GM12892 (cell line): Measurements from ENCODE around the gene FUNDC2.

Experiments used
- POLR2A ChIP-seq: IDR thresholded peaks from 2 replicates; pipeline ENCODE4 v1.6.1; 2011; ENCODE audit warnings: low read depth, low read length, control low read depth
- POLR2AphosphoS5 ChIP-seq: IDR thresholded peaks from 2 replicates; pipeline ENCODE4 v1.6.1; 2011; ENCODE audit warnings: low read depth, low read length, control low read depth

DNA sequence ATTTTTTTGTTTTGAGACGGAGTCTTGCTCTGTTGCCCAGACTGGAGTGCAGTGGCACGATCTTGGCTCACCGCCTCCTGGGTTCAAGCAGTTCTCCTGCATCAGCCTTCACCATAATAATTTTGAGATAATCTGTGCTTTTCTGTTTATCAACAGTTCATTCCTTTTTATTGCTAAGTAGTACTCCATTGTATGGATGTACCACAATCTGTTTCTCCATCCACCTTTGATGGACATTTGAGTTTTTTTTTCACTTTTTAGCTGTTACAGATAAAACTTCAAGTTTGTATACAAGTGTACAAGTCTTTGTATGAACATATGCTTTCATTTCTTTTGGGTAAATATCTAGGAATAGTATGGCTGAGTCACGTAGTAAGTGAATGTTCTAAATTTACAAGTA is 9.0 kb downstream of the FUNDC2 start:
- TF ChIP-seq POLR2A = no peak
- no peak for TF ChIP-seq POLR2AphosphoS5
